ENCODE results near the gene PNLIPRP2.

PNLIPRP2 gene

DNA sequence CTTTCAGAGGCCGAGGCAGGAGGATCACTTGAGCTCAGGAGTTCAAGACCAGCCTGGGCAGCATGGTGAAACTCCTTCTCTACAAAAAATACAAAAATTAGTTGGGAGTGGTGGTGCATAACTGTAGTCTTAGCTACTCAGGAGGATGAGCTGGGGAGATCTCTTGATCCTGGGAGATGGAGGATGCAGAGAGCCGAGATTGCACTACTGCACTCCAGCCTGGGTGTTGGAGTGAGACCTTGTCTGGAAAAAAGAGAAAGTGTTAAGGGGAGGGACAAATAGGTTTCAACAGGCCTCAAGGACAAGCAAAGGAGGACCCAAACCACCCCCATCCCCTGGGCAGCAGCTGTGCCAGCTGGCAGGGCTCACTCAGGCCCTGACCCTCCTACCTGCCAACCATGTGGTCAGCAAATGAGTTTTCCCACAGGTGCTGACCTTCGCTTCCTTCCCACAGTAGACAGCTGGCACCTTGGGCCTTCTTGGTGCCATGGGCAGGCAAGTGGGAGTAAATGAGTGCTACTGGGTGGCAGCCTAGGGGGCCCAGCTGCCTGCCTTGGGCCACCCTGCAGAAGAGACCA lies 5.5 kb upstream of the PNLIPRP2 start:
- Histone ChIP-seq H3K27me3 (ENCODE audit: control insufficient read depth, insufficient read depth, low read length) (no peaks in the 10 kb centered on the region), H3K9ac (ENCODE audit: low read depth, low read length) (no peak overlapping the region), H3K4me3 (ENCODE audit: low read length) (no peak overlapping the region), H3K9me3 (replicated peaks; ENCODE audit: low read length) (no peaks in the 10 kb centered on the region), H3K4me2 (ENCODE audit: low read length) (no peak overlapping the region), H3K36me3 (ENCODE audit: insufficient read depth, low read length) (no peaks in the 10 kb centered on the region), H3K4me1 (ENCODE audit: control insufficient read depth, insufficient read depth, low read length) (no peaks in the 10 kb centered on the region)

DNA sequence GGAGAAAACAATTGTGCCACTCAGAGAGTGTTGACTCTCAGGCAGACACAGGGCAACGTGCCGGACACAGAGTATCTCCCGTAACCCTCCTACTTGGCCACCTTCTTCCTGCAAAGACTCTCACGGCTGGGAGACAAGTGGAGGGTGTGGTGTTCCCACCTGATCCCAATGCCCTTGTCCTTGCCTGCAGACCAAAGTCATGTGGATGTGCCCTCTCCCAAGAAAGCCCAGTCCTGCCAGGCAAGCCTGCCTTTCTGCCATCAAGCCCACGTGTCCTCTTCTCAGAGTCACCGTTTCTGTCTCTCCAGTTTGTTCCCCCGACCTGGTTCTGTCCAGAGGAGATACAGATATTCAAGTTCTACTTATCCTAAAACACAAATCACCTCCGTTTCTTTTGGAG lies 723 bp downstream of the PNLIPRP2 start:
- H3K4me3 ChIP-seq (ENCODE audit: low read length): no peak overlapping the region
- no peak overlapping the region for H3K9ac ChIP-seq (ENCODE audit: low read depth, low read length)
- H3K9me3 ChIP-seq (replicated peaks; ENCODE audit: low read length): no peaks in the 10 kb centered on the region
- peaks cover 3% of the 10 kb centered on the region for H3K27me3 ChIP-seq (ENCODE audit: control insufficient read depth, insufficient read depth, low read length)
- no peaks in the 10 kb centered on the region for H3K4me1 ChIP-seq (ENCODE audit: control insufficient read depth, insufficient read depth, low read length)
- no peak overlapping the region for H3K4me2 ChIP-seq (ENCODE audit: low read length)
- no peaks in the 10 kb centered on the region for H3K36me3 ChIP-seq (ENCODE audit: insufficient read depth, low read length)

DNA sequence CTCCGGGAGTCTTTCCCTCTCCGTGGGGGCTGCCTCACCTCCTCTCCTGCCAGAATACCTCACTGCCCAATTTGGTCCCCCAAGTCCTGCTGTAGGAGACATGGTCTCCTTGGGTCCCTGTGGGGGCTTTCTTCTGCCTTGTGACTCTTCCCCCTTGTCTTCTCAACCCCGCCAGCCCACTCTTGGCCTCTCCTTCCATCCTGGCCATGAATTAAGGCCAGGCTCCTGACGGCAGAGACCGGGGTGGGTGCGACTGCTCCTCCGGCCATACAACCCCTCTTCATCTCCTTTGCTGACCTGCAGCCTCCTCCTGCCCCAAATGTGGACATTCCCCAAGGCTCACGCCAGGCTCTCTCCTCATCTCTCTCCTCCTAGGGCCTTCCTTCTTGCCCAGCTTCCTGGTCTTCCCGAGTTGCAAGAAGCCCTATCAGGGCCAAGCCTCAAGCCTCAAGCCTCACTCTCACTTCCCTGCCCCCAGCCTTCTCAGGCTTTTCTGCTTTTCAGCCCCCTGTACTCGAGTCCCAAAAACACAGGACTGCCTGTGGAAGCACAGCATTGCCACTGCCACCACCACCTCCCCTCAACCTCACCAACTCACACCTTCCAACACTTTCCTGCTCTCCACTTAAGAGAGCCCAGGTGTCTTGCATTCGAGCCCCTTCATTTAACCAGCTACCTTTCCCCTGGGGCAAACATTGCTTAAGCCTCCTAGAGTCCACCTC lies 1.3 kb downstream of the PNLIPRP2 start:
- no peaks in the 10 kb centered on the region for H3K36me3 ChIP-seq (ENCODE audit: insufficient read depth, low read length)
- no peak overlapping the region for H3K4me2 ChIP-seq (ENCODE audit: low read length)
- H3K4me1 ChIP-seq (ENCODE audit: control insufficient read depth, insufficient read depth, low read length): no peaks in the 10 kb centered on the region
- H3K27me3 ChIP-seq (ENCODE audit: control insufficient read depth, insufficient read depth, low read length): peaks cover 6% of the 10 kb centered on the region
- no peaks in the 10 kb centered on the region for H3K9me3 ChIP-seq (replicated peaks; ENCODE audit: low read length)
- H3K4me3 ChIP-seq (ENCODE audit: low read length): no peak overlapping the region
- no peak overlapping the region for H3K9ac ChIP-seq (ENCODE audit: low read depth, low read length)

DNA sequence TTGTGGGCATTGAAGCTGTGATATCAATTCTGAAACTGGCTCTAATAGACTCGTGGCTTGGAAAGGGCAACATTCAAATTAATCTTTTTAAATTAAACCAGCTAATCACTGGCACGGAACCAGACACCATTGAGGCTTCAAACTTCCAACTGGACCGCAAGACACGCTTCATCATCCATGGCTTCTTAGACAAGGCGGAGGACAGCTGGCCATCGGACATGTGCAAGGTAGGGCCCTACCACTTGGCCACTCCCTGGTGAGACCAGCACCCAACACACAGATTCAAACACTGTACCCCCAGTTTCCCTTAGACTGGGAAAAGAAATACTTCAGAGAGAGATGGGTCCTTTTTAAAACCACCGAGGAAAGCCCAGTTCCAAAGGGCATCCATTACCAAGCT lies 5.1 kb downstream of the PNLIPRP2 start:
- Histone ChIP-seq H3K27me3 (ENCODE audit: control insufficient read depth, insufficient read depth, low read length) (peaks cover 13% of the 10 kb centered on the region), H3K9me3 (replicated peaks; ENCODE audit: low read length) (no peaks in the 10 kb centered on the region), H3K4me2 (ENCODE audit: low read length) (no peak overlapping the region), H3K36me3 (ENCODE audit: insufficient read depth, low read length) (no peaks in the 10 kb centered on the region), H3K9ac (ENCODE audit: low read depth, low read length) (no peak overlapping the region), H3K4me3 (ENCODE audit: low read length) (no peak overlapping the region), H3K4me1 (ENCODE audit: control insufficient read depth, insufficient read depth, low read length) (no peaks in the 10 kb centered on the region)

DNA sequence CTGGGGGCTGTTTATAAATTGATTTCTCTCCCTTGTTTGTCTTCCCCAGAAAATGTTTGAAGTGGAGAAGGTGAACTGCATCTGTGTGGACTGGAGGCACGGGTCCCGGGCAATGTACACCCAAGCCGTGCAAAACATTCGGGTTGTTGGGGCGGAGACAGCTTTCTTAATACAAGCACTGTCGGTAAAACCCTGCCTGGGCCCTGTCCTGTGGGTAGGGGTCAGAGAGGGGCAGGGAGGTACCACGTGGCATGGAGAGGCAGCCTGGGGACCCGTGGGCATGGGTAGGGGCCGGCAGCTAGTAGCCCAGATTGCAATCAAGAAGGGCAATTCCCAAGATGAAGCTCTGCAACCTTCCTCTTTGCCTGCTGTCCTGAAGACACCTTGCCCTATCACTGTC lies 6.1 kb downstream of the PNLIPRP2 start:
- Histone ChIP-seq H3K36me3 (ENCODE audit: insufficient read depth, low read length) (no peaks in the 10 kb centered on the region), H3K4me2 (ENCODE audit: low read length) (no peak overlapping the region), H3K4me1 (ENCODE audit: control insufficient read depth, insufficient read depth, low read length) (no peaks in the 10 kb centered on the region), H3K4me3 (ENCODE audit: low read length) (no peak overlapping the region), H3K27me3 (ENCODE audit: control insufficient read depth, insufficient read depth, low read length) (peaks cover 13% of the 10 kb centered on the region), H3K9me3 (replicated peaks; ENCODE audit: low read length) (no peaks in the 10 kb centered on the region), H3K9ac (ENCODE audit: low read depth, low read length) (no peak overlapping the region)

DNA sequence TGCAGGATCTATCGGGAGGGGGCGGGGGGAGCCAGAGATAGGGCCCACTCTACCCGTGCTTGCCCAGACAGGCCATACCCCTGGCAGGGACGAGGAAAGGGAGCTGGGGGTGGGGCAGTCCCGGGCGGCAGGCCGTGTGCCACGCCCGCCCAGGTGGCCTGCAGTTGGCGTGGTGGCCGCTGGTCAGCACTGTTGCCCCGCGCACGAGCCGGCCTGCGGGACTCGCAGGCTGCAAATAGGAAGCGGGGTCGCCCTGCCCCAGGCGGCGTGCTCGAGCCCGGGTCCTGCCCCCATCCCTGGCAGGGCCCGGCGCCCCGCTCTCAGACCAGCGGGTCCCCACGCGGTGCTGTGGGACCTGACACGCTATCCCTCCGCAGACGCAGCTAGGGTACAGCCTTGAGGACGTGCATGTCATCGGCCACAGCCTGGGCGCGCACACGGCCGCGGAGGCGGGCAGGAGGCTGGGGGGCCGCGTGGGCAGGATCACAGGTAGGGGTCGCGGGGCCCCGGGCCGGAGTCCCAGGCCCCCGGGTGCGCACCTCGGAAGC lies 6.7 kb downstream of the PNLIPRP2 start:
- H3K4me2 ChIP-seq (ENCODE audit: low read length): peak overlapping the region; percentile 64
- peaks cover 13% of the 10 kb centered on the region for H3K27me3 ChIP-seq (ENCODE audit: control insufficient read depth, insufficient read depth, low read length)
- no peak overlapping the region for H3K4me3 ChIP-seq (ENCODE audit: low read length)
- no peaks in the 10 kb centered on the region for H3K36me3 ChIP-seq (ENCODE audit: insufficient read depth, low read length)
- no peaks in the 10 kb centered on the region for H3K9me3 ChIP-seq (replicated peaks; ENCODE audit: low read length)
- no peak overlapping the region for H3K9ac ChIP-seq (ENCODE audit: low read depth, low read length)
- no peaks in the 10 kb centered on the region for H3K4me1 ChIP-seq (ENCODE audit: control insufficient read depth, insufficient read depth, low read length)

DNA sequence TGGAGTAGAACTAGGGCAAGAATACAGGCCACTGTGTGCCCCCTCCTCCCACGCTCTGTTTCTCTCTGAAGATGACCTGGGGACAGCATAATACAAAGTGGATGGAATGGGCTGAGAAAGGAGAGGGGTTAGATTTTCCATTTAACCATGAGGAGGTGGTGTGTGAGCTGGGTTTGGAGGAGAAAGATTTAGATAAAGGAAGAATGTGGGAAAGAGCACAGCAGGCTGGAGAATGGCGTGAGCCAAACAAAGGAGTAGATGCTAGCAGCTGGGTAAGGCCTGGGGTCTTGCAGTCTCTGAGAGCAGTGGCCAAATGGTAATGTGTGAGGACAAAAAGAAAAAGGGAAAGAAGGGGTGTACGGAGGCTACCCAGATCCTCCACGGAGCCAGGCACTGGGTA lies 8.6 kb downstream of the PNLIPRP2 start:
- no peak overlapping the region for H3K4me2 ChIP-seq (ENCODE audit: low read length)
- H3K27me3 ChIP-seq (ENCODE audit: control insufficient read depth, insufficient read depth, low read length): peaks cover 13% of the 10 kb centered on the region
- no peaks in the 10 kb centered on the region for H3K36me3 ChIP-seq (ENCODE audit: insufficient read depth, low read length)

DNA sequence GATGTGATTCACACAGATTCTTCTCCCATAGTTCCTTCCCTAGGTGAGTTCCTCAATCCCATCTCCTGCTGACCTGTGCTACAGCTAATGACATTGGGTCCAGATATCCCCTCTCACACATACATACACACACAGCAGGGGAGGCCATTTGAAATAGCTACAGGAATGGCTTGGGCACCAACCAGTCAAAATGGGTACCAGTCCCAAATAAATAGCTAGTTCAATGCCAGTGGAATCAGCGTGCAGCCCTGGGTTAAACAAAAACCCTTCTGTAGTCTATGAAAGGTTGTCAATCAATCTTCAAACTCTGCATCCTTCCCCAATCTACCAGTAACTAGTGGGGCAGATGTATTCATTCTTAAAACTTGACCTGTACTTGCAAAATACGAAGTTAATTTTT lies 9.3 kb downstream of the PNLIPRP2 start:
- Histone ChIP-seq H3K9ac (ENCODE audit: low read depth, low read length) (no peak overlapping the region), H3K4me3 (ENCODE audit: low read length) (no peak overlapping the region), H3K27me3 (ENCODE audit: control insufficient read depth, insufficient read depth, low read length) (peaks cover 13% of the 10 kb centered on the region), H3K9me3 (replicated peaks; ENCODE audit: low read length) (no peaks in the 10 kb centered on the region), H3K36me3 (ENCODE audit: insufficient read depth, low read length) (no peaks in the 10 kb centered on the region), H3K4me2 (ENCODE audit: low read length) (no peak overlapping the region), H3K4me1 (ENCODE audit: control insufficient read depth, insufficient read depth, low read length) (no peaks in the 10 kb centered on the region)

More for the DNA sequence above, 8.6 kb downstream of the PNLIPRP2 start:
- H3K4me3 ChIP-seq (ENCODE audit: low read length): no peak overlapping the region
- no peak overlapping the region for H3K9ac ChIP-seq (ENCODE audit: low read depth, low read length)
- H3K9me3 ChIP-seq (replicated peaks; ENCODE audit: low read length): no peaks in the 10 kb centered on the region
- H3K4me1 ChIP-seq (ENCODE audit: control insufficient read depth, insufficient read depth, low read length): no peaks in the 10 kb centered on the region

DNA sequence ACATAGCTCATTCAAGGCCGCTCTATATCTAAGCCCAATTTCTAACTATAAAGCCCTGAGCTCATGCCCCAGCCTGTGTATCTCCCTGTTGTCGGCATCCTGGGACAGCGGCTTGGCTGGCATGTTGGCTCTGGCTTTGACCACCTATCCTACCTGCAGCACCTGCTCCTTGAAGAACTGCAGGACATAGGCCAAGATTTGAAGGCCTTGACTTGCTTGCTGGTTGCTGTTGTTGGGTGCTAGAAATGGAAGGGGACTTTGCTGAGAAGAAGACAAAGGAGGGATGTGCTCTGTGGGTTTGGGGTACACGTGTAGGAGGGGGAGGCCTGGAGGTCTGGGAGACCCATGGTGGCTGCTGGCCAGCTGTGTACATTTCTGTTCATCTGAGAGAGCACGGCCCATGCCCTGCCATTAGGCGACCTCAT lies 11.1 kb downstream of the PNLIPRP2 start:
- H3K36me3 ChIP-seq (ENCODE audit: insufficient read depth, low read length): no peaks in the 10 kb centered on the region
- no peaks in the 10 kb centered on the region for H3K4me1 ChIP-seq (ENCODE audit: control insufficient read depth, insufficient read depth, low read length)
- H3K4me2 ChIP-seq (ENCODE audit: low read length): no peak overlapping the region
- peaks cover 9% of the 10 kb centered on the region for H3K27me3 ChIP-seq (ENCODE audit: control insufficient read depth, insufficient read depth, low read length)
- no peak overlapping the region for H3K9ac ChIP-seq (ENCODE audit: low read depth, low read length)
- H3K9me3 ChIP-seq (replicated peaks; ENCODE audit: low read length): no peaks in the 10 kb centered on the region
- no peak overlapping the region for H3K4me3 ChIP-seq (ENCODE audit: low read length)

DNA sequence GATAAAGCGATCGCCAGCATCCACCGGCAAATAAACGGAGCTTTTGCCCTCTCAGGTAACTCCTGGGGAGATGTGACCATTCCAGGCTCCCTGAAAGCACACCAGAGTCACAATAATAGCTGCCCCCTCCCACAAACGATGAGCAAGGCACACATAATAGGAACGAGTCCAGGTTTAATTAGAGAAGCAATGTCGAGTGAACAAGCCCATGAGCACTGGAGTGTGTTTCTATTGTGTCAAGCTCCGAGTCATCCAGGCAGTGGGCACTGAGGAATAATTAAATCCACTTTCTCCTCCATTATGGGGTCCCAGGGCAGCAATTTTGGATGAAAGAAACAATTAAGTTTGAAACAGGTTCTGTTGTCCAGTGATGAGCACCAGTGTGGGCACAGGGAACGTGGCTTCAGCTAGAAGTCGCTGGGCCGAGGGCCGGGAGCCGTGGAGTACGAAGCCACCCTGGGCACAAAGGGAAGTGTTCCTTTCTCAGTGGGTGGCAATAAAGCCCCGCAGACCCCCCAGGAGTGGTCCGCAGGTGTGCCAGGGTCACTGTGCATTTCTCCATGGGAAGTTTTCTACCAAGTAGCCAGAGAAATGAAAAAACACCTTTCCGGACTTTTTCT lies 12.0 kb downstream of the PNLIPRP2 start:
- H3K9me3 ChIP-seq (replicated peaks; ENCODE audit: low read length): no peaks in the 10 kb centered on the region
- H3K4me1 ChIP-seq (ENCODE audit: control insufficient read depth, insufficient read depth, low read length): no peaks in the 10 kb centered on the region
- H3K36me3 ChIP-seq (ENCODE audit: insufficient read depth, low read length): no peaks in the 10 kb centered on the region
- no peak overlapping the region for H3K4me2 ChIP-seq (ENCODE audit: low read length)
- no peak overlapping the region for H3K9ac ChIP-seq (ENCODE audit: low read depth, low read length)
- H3K4me3 ChIP-seq (ENCODE audit: low read length): no peak overlapping the region
- H3K27me3 ChIP-seq (ENCODE audit: control insufficient read depth, insufficient read depth, low read length): peaks cover 6% of the 10 kb centered on the region

DNA sequence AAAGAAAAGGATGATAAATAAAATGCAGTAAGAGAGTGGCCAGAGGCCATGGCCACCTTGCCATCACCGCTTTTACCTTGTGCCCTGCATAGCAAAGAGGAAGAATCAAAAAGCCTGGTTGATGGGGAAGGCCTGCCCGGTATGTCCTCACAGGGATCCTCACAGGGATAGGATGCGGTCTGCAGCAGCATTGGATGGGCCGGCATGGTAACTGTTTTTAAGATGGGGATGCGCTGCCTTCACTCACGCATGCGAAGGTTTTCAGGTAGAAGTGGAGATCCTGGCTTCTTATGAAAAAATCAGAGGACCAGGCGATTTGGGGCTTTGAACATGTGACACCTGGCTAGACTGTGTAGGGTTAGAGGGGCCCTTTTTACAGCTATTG lies 12.5 kb downstream of the PNLIPRP2 start:
- no peaks in the 10 kb centered on the region for H3K9me3 ChIP-seq (replicated peaks; ENCODE audit: low read length)
- peaks cover 6% of the 10 kb centered on the region for H3K27me3 ChIP-seq (ENCODE audit: control insufficient read depth, insufficient read depth, low read length)
- H3K36me3 ChIP-seq (ENCODE audit: insufficient read depth, low read length): no peaks in the 10 kb centered on the region
- no peaks in the 10 kb centered on the region for H3K4me1 ChIP-seq (ENCODE audit: control insufficient read depth, insufficient read depth, low read length)
- H3K4me3 ChIP-seq (ENCODE audit: low read length): no peak overlapping the region
- no peak overlapping the region for H3K9ac ChIP-seq (ENCODE audit: low read depth, low read length)
- H3K4me2 ChIP-seq (ENCODE audit: low read length): no peak overlapping the region
